NB4 (cell line): ENCODE results near the gene KRTAP10-2.

Experiments
- POLR2A ChIP-seq: IDR thresholded peaks from 2 replicates; pipeline ENCODE4 v1.6.1; 2011; ENCODE audit warnings: mild to moderate bottlenecking; ENCODE audit not compliant: insufficient read length; ENCODE audit errors: extremely low read depth
- TF ChIP-seq, protein P1 (sequence below): IDR thresholded peaks from one replicate; pipeline ENCODE4 v1.5.1; 2012; ENCODE audit warnings: low read depth, low read length

DNA sequence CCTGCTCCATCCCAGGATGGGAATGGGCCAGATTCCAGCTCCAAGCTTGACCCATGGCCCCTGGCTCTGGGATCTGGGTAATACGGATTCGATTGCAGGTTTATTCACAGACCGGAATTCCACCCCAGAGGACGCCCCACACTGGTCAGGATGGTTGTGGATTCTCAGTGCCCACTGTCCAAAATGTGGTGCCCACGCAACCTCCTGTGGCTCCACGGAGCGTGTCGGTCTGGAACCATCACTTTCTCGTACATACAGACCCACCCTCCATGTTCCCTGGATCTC is 42.9 kb downstream of the KRTAP10-2 start:
- TF ChIP-seq, protein P1, sequence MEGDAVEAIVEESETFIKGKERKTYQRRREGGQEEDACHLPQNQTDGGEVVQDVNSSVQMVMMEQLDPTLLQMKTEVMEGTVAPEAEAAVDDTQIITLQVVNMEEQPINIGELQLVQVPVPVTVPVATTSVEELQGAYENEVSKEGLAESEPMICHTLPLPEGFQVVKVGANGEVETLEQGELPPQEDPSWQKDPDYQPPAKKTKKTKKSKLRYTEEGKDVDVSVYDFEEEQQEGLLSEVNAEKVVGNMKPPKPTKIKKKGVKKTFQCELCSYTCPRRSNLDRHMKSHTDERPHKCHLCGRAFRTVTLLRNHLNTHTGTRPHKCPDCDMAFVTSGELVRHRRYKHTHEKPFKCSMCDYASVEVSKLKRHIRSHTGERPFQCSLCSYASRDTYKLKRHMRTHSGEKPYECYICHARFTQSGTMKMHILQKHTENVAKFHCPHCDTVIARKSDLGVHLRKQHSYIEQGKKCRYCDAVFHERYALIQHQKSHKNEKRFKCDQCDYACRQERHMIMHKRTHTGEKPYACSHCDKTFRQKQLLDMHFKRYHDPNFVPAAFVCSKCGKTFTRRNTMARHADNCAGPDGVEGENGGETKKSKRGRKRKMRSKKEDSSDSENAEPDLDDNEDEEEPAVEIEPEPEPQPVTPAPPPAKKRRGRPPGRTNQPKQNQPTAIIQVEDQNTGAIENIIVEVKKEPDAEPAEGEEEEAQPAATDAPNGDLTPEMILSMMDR, result no peak
- TF ChIP-seq POLR2A, result no peak
